22Rv1 (cell line): ENCODE measurements around the gene MAML3.

Source experiments
- ZFX ChIP-seq: fragments of 450-650 bp; IDR thresholded peaks from 2 replicates; pipeline ENCODE4 v1.6.1; 2017; ENCODE audit warnings: antibody characterized with exemption, borderline replicate concordance
- TF ChIP-seq, protein P1 (sequence below): fragments of 450-650 bp; IDR thresholded peaks from 2 replicates; pipeline ENCODE4 v1.5.1; 2017; ENCODE audit warnings: mild to moderate bottlenecking

DNA sequence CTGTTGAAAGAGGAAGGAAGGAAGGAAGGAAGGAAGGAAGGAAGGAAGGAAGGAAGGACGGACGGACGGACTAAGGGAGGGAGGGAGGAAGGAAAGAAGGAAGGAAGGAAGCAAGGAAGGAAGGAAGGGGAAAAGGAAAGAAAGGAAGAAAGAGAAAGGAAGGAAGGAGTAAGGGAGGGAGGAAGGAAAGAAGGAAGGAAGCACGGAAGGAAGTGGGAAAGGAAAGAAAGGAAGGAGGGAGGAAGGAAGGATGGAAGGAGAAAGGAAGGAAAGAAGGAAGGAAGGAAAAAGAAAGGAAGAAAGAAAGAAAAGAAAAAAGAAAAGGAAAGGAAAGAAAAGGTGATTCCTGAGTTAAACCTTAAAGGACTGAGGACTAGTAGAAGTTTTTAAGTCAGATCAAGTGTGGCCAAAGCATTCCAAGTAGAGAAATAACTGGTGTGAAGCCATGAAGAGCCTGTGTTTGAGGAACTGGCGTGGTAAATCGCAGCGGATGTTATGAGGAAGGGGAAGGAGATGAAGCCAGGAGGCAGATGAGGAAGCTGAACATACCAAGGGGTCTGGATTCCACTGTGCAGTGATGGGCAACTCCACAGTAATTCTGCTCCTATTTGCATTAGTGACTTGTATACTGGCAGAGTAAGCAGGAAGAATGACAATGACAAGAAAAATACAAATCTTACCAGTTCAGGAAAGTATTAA is 324.9 kb downstream of the MAML3 start:
- TF ChIP-seq, protein P1, sequence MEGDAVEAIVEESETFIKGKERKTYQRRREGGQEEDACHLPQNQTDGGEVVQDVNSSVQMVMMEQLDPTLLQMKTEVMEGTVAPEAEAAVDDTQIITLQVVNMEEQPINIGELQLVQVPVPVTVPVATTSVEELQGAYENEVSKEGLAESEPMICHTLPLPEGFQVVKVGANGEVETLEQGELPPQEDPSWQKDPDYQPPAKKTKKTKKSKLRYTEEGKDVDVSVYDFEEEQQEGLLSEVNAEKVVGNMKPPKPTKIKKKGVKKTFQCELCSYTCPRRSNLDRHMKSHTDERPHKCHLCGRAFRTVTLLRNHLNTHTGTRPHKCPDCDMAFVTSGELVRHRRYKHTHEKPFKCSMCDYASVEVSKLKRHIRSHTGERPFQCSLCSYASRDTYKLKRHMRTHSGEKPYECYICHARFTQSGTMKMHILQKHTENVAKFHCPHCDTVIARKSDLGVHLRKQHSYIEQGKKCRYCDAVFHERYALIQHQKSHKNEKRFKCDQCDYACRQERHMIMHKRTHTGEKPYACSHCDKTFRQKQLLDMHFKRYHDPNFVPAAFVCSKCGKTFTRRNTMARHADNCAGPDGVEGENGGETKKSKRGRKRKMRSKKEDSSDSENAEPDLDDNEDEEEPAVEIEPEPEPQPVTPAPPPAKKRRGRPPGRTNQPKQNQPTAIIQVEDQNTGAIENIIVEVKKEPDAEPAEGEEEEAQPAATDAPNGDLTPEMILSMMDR, result no peak
- TF ChIP-seq ZFX, result no peak
